ENCODE data around the gene ZFY. TPM values are rescaled to one million over a fixed set of nuclear protein-coding genes. Genes with fewer than 3 reads are reported as not detected.

ZFY gene
- total RNA-seq, 2 donors from 2014 or later = 11.5 to 14.0 TPM

DNA sequence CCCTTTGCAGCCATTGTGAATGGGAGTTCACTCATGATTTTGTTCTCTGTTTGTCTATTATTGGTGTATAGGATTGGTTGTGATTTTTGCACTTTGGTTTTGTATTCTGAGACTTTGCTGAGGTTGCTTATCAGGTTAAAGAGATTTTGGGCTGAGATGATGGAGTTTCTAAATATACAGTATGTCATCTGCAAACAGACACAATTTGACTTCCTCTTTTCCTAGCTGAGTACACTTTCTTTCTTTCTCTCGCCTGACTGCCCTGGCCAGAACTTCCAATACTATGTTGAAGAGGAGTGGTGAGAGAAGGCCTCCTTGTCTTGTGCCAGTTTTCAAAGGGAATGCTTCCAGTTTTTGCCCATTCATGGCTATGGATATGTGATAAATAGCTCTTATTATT lies 81.4 kb downstream of the ZFY start:
- no peaks in the 10 kb centered on the region for H3K9me3 ChIP-seq
- no peaks in the 10 kb centered on the region for H3K4me1 ChIP-seq (replicated peaks)
- H3K27ac ChIP-seq = no peak overlapping the region
- no peak for TF ChIP-seq POLR2A (IDR thresholded peaks at IDR 0.05)
- TF ChIP-seq, protein P1, sequence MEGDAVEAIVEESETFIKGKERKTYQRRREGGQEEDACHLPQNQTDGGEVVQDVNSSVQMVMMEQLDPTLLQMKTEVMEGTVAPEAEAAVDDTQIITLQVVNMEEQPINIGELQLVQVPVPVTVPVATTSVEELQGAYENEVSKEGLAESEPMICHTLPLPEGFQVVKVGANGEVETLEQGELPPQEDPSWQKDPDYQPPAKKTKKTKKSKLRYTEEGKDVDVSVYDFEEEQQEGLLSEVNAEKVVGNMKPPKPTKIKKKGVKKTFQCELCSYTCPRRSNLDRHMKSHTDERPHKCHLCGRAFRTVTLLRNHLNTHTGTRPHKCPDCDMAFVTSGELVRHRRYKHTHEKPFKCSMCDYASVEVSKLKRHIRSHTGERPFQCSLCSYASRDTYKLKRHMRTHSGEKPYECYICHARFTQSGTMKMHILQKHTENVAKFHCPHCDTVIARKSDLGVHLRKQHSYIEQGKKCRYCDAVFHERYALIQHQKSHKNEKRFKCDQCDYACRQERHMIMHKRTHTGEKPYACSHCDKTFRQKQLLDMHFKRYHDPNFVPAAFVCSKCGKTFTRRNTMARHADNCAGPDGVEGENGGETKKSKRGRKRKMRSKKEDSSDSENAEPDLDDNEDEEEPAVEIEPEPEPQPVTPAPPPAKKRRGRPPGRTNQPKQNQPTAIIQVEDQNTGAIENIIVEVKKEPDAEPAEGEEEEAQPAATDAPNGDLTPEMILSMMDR (IDR thresholded peaks at IDR 0.05) = no peak
- TF ChIP-seq POLR2AphosphoS5 (IDR thresholded peaks at IDR 0.05) = no peak
- no peak for DNase-seq (ENCODE audit: low spot score)
- H3K36me3 ChIP-seq = no peaks in the 10 kb centered on the region
- WGBS = 64% methylated on average over 1 of the region's 1 CpG
- H3K27me3 ChIP-seq (replicated peaks; ENCODE audit: insufficient read depth) = no peaks in the 10 kb centered on the region
- intact Hi-C loops (cut with DNase I) = no loop called here
- no peak overlapping the region for H3K4me3 ChIP-seq

DNA sequence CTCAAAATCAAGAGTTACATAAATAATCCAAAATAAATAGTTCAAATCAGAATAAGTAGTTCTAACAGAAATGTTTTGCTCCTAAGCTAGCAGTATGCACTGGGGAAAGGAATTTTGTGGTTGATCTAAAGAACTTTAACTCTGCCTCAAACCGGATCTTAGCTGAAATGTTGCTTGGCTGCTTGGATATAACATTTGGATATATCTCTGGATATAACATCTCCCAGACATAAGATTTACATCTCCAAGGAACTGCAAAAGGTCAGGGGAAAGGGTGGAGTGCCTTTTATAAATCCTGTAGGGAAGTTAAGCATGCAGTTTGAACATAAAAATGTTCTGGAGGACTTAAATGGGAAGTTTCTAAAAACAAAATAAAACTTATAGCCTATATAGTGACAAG lies 83.4 kb downstream of the ZFY start:
- H3K27ac ChIP-seq = no peak overlapping the region
- TF ChIP-seq POLR2AphosphoS5 (IDR thresholded peaks at IDR 0.05) (no peak), POLR2A (IDR thresholded peaks at IDR 0.05) (no peak)
- TF ChIP-seq, protein P1 (IDR thresholded peaks at IDR 0.05) = no peak
- no peak overlapping the region for H3K4me3 ChIP-seq
- H3K27me3 ChIP-seq (replicated peaks; ENCODE audit: insufficient read depth) = no peaks in the 10 kb centered on the region
- H3K9me3 ChIP-seq = no peaks in the 10 kb centered on the region
- intact Hi-C loops (cut with DNase I) = no loop called here
- WGBS = 75% methylated on average over 1 of the region's 1 CpG
- H3K4me1 ChIP-seq (replicated peaks) = no peaks in the 10 kb centered on the region
- DNase-seq (ENCODE audit: low spot score) = no peak
- no peaks in the 10 kb centered on the region for H3K36me3 ChIP-seq

DNA sequence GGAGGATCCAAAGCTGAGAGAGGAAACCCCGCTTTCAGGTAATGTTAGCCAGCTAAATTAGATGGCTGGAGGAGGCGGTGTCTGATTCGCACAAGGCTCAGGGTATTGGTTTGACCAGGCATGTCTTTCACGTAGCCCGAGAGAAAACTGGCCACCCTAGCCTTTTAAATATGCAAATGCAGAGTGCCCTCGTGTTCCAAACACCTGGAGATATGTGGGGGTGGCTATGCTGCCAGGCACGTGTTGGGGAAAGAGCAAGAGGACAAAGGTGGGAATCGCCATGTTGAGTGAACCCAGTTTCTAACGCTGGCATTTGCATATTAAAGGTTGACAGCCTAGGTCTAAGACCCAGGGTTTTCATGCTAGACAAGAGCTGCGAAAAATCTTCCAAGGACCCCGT lies 84.4 kb downstream of the ZFY start:
- H3K27ac ChIP-seq = no peak overlapping the region
- 95% methylated on average over 11 of the region's 11 CpGs for WGBS
- DNase-seq (ENCODE audit: low spot score) = no peak

DNA sequence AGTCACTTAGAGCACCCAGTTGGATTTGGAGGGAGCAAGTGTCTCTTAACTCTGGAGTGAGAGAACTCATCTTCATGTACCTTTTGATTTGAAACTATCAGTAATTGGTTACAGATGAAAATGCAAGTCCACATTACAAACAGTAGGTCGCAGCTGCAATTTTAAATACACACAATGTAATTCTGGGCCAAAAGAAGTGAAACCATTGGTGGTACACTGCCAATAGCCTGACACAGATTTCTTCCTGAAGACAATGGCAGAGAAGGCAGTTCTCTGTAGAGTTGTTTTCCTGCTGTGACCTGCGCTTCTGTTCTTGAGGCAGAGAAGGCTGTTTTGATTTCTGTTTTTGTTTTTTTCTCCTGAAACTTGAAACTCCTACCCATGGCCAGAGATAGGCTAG lies 86.0 kb downstream of the ZFY start:
- intact Hi-C loops (cut with DNase I) = no loop called here
- 36% methylated on average over 2 of the region's 2 CpGs for WGBS

More for the DNA sequence above, 84.4 kb downstream of the ZFY start:
- TF ChIP-seq POLR2A (IDR thresholded peaks at IDR 0.05) = no peak
- TF ChIP-seq POLR2AphosphoS5 (IDR thresholded peaks at IDR 0.05) = no peak
- TF ChIP-seq, protein P1 (IDR thresholded peaks at IDR 0.05) = no peak
- no peaks in the 10 kb centered on the region for H3K27me3 ChIP-seq (replicated peaks; ENCODE audit: insufficient read depth)
- no peaks in the 10 kb centered on the region for H3K9me3 ChIP-seq
- no peaks in the 10 kb centered on the region for H3K36me3 ChIP-seq
- no peak overlapping the region for H3K4me3 ChIP-seq
- intact Hi-C loops (cut with DNase I) = no loop called here
- no peaks in the 10 kb centered on the region for H3K4me1 ChIP-seq (replicated peaks)

DNA sequence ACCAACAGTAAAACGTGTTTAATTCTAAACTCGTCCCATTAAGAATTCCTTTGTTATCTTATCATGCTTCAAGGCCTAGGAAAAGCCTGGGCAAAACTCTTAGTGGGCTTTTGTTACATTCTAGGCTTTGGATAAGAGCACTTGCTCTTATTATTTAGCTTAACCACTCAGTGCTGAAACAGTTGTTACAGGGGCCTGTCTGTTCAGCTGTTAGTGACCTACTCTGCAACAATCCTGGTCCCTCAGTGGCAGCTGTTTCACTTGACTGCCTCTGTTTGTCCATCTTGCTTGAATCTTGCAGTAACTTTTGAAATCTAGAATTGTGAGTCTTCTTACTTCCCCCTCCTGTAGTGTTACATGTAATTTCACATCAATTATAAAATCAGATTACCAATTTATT lies 88.4 kb downstream of the ZFY start:
- TF ChIP-seq POLR2AphosphoS5 (IDR thresholded peaks at IDR 0.05) (no peak), POLR2A (IDR thresholded peaks at IDR 0.05) (no peak)
- TF ChIP-seq, protein P1 (IDR thresholded peaks at IDR 0.05) = no peak
- no peaks in the 10 kb centered on the region for H3K4me1 ChIP-seq (replicated peaks)
- intact Hi-C loops (cut with DNase I) = no loop called here
- no peaks in the 10 kb centered on the region for H3K9me3 ChIP-seq
- H3K27ac ChIP-seq = no peak overlapping the region
- DNase-seq (ENCODE audit: low spot score) = no peak
- H3K4me3 ChIP-seq = no peak overlapping the region
- no peaks in the 10 kb centered on the region for H3K36me3 ChIP-seq
- H3K27me3 ChIP-seq (replicated peaks; ENCODE audit: insufficient read depth) = no peaks in the 10 kb centered on the region
- 33% methylated on average over 2 of the region's 2 CpGs for WGBS

More for the DNA sequence above, 86.0 kb downstream of the ZFY start:
- TF ChIP-seq POLR2AphosphoS5 (IDR thresholded peaks at IDR 0.05) (no peak), POLR2A (IDR thresholded peaks at IDR 0.05) (no peak)
- TF ChIP-seq, protein P1 (IDR thresholded peaks at IDR 0.05) = no peak
- no peak overlapping the region for H3K27ac ChIP-seq
- H3K9me3 ChIP-seq = no peaks in the 10 kb centered on the region
- DNase-seq (ENCODE audit: low spot score) = no peak
- no peaks in the 10 kb centered on the region for H3K36me3 ChIP-seq
- no peaks in the 10 kb centered on the region for H3K27me3 ChIP-seq (replicated peaks; ENCODE audit: insufficient read depth)
- H3K4me3 ChIP-seq = no peak overlapping the region
- H3K4me1 ChIP-seq (replicated peaks) = no peaks in the 10 kb centered on the region
